Suppressor macrophage treated with lipopolysaccharide for 1 hour (primary cell): Measurements from ENCODE around the gene CNTF.

Experiments
- DNase-seq, 3 donors: peaks; one replicate each; pipeline ENCODE4 v3.0.0-alpha.2; 2020 to 2022

CNTF gene

DNA sequence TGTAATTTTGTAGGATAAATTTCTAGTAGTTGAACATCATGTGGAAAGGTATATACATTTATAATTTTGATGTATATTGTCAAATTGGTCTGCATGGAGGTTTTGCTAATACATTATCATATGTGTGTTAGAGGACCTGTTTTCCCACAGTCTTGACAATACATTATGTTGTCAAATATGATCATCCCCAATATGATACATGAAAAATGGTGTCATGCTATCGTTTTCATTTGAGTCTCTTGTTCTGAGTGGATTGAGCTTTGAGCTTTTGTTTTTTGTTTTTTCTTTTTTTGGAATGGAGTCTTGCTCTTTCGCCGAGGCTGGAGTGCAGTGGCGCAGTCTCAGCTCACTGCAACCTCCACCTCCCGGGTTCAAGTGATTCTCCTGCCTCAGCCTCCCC, 14.1 kb upstream of the CNTF start:
- DNase-seq, result no peak

DNA sequence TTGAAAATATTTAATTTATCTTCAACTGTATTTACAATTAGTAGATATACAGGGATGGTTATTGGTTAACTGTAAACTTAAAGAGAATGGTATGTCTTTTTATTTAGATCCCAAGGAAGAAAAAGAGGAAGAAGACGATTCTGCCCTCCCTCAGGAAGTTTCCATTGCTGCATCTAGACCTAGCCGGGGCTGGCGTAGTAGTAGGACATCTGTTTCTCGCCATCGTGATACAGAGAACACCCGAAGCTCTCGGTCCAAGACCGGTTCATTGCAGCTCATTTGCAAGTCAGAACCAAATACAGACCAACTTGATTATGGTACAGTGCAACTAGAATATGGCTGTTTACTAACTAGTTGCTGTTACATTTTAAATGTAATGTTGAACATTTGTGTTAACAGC, 12.7 kb upstream of the CNTF start:
- DNase-seq, result peak; percentile 18 to 37 (median 31)

DNA sequence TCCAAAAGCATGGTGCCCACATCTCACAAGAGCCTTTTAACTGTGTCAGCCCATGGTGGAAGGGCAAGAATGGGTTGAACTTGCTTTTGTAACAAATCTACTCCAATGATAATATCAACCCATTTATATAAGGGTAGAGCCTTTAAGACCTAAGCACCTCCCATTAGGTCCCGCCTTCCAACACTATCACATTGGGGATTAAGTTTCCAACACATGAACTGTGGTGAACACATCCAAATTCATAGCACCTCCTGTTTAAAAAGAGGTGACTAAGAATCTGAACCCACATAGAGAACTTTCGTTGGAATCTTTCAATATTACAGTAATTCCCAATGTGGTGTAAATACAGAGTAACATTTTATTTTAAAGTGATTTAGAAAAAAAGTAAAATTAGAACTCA, 9.2 kb upstream of the CNTF start:
- no peak for DNase-seq

DNA sequence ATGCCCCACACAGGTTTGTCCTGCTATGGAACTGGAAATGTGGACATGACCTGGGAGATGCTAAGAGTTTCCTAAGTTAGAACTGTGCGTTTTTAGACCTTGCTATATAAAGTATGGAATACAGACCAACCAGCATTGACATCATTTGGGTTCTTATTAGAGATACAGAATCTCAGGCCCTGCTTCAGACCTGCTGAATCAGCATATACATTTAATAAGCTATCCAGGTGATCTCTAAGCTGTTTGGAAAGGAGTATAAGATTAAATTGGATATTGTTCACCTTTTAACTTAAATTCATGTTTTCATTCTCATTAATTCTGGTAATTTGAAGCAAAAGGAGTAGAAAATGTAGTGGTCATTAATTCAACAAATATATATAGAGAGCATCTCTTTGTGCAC, 6.9 kb upstream of the CNTF start:
- no peak for DNase-seq

DNA sequence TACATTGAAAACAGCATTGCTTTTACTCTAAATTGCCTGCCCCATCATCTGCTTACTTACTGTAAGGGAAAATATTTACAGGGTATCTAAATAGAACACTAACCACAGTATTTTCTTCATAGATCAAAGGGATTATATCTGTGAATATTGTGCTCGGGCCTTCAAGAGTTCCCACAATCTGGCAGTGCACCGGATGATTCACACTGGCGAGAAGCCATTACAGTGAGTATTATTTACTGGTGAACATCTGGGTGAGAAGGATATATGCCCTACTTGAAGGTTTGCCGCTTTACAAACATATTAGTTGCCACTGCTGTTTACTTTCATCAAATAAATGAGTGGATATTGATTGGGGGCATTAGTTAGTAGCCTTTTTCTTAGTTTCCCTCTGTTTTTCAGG, 5.9 kb upstream of the CNTF start:
- DNase-seq, result no peak

DNA sequence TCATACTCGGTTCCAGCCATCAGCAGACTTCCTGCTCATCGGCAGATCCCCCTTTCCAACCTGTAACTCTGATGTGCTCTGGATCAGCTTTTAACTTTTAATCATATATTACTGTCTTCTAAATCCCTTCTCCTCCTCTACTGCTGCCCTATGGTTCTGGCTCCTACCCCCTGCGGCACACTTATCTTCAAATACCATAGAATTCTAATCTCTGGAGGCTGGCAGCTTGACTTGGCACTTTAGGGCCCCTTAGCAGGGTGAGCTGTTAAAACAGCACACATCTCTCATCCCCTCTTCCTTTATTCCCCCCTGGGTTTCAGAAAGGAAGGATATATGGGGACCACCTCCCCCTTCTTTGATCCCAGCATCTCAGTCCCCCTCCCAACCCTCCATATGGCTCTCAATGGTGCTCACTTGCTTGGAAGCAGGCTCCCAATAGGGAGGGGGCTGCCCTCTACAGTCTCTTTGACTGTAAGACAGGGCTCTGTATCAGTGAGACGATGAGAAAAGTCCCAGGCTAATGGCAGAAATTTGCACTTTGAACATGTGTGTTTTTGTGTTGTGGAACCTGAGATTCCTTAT, 4.4 kb upstream of the CNTF start:
- no peak for DNase-seq

DNA sequence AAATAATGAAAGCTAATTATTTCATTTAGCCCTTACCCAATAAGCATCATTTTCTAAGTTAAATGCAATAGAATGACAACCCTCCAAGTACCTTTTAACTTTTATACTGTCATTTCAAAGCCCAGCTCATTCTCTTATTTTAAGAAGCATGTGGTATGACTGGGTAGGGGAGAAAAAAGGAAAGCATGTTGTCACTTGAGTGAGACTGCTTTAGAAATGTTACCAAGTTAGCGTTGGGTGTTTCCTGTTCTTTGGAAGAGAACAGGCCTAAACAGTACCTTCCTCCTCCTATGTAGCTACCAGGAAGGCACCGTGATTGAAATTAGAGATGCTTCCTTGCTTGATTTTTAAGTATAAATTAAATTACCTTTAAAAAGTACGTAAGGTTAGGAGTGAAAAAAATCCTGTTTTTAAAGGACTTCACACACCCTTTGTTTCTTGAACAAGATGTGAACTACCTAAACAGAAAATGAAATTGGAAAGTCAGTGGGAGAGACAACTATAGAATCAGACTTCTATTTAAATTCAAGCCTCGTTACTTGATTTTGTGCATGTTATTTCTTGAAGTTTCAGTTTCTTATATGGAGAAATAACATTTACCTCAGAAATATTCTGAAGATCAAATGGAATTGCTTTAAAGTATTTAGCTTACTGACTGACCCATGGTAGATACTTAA, 741 bp upstream of the CNTF start:
- no peak for DNase-seq

DNA sequence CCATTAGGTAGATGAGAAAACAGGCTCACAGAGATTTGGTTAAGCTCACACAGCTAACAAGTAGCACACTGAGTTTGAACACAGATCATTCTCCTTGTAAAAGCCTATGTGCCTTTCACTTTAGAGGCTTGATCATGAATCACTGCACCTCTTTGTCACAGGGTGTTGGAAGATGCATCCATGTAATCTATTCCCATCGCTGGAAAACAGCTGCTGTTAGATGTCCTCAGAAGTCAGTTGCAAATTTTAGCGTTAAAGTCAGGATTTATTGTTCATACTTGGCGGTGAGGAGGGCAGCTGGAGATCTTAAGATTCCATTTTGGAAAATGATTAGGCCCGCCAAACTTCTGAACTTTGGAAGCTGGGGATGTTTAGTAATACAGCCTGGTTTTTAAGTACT, 2.6 kb downstream of the CNTF start:
- no peak for DNase-seq

DNA sequence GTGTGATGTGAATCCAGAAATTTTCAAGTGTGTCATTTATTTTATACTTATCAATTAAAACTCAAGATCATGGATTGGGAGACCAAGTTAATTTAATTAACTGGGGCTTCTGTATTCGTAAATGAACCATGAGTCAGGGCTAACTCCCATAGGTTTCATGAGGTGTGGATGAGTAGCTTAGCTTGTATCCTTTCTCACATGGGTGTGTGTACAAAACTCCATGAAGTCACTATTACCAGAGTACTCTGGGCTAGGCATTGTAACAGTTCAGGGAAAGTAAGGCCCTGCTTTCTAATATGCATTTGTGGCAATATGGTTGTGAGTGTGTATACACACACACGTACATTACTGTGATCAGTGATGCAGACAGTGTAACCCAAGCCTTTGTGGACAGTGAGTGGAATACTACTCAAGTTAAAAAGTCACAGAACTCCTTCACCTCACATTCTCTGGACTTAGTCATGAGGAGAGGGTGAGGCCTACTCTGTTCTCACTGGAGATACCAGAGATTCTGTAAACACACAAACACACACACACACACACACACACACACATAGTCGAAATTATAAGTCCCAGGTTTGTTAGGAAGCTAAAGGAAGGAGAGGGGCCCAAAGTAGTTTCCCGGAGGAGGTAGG, 3.5 kb downstream of the CNTF start:
- DNase-seq, result no peak

DNA sequence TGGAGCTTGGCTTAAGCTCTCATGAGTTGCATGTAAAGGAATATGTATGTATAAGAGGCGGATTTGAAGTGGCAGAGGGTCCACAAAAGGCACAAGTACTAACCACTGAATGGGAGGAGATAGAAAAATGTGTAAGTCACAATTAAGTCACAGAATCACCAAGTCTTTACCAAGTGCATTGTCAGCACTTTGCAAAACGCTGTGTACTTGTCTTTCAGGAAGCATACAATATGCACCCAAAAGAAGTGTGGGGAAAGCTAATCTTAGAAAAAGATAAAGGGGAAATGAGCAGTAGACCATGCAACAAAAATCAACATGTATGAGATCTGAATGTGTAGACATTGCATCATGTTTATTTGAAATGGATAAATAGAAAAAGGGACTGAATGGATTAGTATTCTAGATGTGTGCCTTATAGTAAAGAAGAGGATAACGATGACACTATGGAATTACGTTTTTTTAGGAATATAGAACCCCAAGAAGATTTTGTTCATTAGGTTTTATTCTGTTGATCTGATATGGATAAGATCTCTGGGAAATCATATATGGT, 4.5 kb downstream of the CNTF start:
- DNase-seq, result no peak

DNA sequence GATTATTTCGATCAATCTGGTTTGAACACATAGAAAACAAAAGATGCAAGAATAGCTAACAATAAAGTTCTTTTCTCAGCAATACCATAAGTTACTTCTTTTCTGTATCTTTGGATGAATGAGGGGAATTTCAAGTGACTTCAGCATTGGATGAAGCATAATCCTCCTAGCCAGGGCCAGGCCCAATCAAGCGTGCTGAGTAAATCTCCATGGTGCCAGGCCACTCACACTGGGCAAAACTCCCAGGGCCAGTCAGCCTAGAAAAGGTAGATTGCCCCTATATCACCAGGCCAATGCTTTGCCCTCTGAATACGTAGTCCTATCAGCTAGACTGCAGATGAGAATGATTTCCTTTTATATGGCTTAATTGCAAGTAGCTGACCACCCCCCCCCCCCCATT, 6.0 kb downstream of the CNTF start:
- no peak for DNase-seq

DNA sequence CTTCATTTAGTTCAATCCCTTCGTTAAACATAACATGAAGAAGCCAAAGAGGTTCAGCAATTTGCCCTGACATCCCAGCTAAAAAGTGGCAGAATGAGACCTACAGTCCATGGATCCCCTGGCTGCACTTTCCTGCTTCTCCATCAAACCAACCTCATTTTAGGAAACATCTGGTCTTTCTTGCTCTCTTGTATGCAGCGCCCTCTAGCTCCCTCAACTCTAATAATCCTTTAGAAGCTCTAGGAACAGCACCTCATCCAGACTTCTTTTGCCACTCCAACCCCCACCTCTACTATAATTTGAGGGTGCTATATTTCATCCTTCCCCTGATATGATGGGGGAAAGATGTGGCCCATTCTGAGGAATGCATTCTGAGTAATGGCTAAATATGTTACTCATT, 7.4 kb downstream of the CNTF start:
- DNase-seq, result peak; percentile 47 to 58 (median 57)

DNA sequence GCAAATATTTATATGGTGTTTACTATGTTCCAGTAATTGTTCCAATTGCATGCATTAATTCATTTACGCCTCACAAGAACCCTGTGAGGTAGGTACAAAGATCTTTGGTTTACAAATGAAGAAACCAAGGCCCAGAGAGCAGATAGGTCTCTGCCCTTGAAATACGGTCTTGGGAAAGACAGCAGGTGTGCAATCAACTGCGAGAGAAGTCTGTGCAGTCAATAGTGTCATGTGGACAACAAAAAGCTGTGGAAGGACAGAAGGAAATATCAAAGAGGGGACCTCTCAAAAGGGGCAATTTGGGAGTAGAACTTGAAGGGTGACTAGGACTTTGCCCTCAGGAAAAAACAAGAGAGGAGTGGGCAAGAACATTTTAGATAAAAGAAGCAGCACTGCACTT, 8.9 kb downstream of the CNTF start:
- DNase-seq, result no peak

DNA sequence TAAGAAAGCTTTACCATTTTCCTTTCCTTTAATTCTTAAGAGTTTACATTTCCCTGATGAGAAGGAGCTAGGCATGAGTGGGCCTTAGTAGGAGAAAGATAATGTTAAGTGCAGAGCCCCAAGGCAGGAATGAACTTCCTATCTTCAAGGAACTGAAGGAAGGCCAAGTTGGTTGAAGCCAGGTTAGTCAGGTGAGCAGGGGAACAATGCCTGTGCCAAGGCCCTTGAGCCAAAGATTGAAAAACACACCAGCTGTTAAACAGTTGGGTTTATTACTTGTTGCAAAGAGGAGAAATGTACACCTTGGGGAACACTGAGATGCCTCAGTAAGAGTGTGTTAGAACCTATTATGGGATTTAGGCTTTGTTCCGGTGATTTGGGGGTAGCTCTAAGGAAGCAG, 10.0 kb downstream of the CNTF start:
- no peak for DNase-seq

DNA sequence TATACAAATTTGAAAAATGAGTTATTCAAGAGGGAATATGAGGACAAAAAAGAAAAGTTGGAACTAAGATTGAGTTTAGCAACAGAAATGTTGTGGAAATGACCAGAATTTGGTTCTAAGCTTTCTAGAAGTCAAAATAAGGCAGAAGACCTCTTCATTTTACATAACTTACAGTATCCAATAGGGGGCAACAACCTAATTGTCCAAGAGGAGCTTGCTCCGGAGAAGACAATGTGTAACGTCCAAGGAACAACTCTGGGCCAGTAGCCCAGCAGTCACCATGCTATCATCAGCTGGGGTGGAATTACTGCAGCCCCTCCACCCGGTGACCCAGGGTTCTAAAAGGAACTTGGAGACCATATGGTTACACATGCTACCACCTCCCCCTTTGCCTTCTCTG, 14.1 kb downstream of the CNTF start:
- DNase-seq, result no peak

DNA sequence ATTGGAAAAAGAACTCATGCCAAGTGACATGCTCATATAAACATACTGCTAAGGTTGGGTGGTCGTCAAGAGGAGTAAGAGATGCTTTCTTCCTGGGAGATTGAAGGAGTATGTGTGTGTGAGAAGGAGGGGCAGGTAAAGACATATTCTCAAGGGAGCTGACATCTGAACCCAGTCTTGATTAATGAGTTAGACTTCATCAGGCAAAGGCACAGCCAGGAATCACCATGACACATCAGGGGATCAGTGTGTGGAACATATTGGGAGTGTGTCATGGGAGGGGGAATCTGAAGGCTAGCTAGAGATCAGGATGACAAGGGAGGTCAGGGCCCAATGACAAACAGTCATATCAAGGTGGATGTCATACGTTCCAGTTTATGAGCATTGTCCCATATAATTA, 14.9 kb downstream of the CNTF start:
- DNase-seq, result no peak

DNA sequence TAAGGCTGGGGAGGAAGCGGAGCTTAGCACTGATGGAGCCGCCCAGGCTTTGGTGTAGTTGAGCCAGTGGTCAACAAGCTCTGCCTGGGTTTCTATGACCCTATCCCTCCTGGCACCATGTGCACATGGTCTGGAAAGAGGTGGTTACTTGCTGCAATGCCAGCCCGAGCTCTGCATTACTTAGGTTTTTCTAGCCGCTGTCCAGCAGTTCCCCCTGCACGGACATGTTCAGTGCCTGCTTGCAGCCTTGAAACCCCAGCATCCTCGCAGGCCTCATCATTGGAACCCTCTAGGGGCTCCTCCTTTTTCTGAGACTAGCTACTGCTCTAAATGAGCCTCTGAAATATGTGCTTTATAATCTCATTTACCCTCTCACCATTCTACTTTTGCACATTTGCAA, 16.6 kb downstream of the CNTF start:
- DNase-seq, result no peak

DNA sequence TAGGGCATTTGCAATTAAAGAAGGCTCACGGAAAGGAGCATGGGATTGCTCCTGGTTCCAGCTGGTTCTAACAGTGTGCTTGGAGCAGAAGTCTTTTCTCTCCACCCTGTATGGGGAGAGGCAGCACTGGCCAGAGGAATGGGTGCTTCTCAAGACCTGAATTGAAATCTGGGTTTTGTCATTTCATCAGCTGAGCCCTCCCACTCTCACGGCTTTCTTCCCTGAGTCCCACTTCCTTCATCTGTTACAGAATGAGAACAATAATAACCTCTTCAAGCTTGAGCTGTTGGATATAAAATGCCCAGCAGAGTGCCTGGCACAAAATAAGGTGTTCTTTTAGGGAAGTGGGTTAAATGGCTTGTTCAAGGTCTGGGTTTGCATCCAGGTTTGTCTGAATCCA, 17.2 kb downstream of the CNTF start:
- peak; percentile 43 to 57 (median 53) for DNase-seq

DNA sequence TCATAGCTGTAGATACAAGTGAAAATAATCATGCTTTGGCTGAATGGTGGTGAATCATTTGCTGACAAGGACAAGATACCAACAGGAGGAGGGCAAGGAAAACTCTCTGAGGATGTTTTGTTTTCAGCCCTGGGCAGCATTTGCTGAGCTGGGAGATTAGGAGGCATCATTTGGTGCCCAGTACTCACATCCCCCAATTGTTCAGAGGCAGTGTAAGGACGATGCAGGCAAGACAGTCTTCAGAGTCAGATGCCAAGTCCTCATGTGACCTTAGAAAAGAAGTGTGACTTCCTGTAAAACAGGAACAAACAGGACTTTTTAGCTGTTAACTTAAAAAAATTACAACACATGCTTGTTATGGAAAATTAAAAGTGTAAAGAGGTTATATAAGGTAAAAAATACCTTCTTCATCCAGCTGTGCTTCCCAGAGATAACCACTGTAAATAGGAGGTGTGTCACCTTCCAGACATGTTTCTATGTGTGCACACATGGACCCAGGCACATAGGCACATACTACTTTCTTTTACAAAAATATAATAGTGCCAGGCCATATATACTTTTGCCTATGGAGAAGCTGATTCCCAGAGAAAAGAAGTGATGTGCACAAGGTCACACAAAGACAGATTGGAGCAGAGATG, 18.0 kb downstream of the CNTF start:
- DNase-seq, result peak; percentile 34 to 59 (median 48)

DNA sequence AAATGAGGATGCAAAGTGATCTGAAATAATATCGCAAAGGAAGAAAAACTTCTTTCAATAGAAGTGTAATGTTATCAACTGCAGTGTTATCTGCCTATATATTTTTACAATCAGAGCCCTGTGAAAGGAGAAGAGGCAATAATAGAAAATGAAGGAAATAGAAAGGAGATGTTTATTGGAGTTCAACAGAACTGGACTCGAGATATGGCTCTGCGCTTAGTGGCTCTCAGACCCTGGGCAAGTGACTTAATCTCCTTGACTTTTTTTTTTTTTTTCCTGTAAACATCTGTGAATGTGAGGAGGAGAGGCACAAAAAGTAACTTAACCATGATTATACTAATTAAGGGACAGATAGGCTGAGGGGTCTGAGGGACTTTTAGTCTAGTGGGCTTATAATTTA, 18.9 kb downstream of the CNTF start:
- DNase-seq, result no peak

DNA sequence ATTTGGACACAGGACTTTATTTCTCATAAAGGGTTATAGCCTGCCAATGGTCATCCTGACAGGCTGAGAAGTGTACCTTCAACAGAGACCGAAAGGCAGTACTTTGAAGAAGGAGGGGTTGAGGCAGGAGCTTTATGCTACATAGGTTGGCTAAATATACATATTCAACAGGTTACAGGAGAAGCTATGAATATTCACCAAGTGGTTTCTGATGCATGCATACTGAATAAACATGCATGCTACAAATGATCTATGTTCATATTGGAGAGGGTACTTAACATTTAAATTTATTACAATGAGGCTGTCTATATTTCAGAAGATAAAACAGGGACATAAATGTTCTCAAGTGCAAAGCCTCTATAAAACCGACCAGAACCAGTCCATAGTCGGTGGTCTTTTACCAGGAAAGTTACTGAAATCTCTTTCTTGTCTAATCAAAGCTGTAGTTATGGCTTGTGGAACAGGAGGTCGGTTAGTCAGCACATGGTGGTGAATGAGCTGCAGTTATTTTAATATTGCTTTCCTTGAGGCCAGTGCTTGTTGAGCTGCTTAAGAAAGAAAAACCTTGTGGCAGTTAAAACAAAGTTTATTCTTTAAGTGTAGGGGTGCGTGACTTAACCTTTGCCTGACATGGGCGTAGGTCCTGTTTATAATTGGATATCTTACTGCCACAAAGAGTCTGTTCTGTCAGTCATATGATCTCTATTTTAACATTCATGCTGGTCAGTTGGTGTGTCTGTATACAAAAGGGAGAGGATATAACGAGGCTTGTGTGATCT, 19.5 kb downstream of the CNTF start:
- no peak for DNase-seq

DNA sequence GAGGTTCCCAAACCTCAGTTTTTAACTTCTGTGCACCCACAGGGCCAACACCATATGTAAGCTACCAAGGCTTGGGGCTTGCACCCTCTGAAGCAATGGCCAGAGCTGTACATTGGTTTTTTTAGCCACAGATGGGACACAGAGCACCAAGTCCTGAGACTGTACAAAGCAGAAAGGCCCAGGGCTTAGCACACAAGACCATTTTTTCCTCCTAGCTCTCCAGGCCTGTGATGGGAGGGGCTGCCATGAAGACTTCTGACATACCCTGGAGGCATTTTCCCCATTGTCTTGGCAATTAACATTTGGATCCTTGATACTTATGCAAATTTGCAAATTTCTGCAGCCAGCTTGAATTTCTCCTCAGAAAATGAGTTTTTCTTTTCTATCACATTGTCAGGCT, 23.4 kb downstream of the CNTF start:
- DNase-seq, result no peak

DNA sequence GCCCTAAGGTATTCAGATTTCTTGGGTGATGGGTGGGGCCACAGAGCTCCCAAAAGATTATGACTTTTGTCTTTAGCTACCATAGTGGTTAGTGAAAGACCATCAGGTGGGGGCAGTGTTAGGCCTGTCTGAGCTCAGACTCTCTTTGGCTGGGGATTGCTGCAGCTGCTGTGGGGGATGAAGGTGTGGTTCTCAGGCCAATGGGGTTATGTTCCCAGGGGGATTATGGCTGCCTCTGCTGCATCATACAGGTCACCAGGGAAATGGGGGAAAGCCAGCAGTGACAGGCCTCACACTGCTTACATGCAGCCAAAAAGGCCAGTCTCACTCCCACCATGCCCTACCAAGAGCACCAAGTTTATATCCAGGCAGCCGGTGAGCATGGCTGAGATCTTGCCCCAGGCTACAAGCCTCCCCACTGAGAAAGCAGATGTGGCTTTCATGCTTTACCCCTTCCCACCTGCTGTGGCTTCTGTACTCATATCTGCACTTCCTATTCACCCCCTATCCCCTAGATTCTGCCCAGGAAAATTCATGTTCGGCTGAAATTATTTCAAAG, 24.8 kb downstream of the CNTF start:
- no peak for DNase-seq
